HG03342 (cell line): ENCODE results near the gene TRUB1.

Experiments used
- ATAC-seq: cut with Tn5 transposase; IDR thresholded peaks from one replicate; pipeline ENCODE4 v1.9.1; 2021; ENCODE audit warnings: mild to moderate bottlenecking, moderate library complexity; ENCODE audit not compliant: unreplicated experiment

TRUB1 gene

GRCh38 chr10:115026056-115026745, 88.2 kb downstream of the TRUB1 start:
- ATAC-seq: no peak

GRCh38 chr10:115026746-115027140, 88.7 kb downstream of the TRUB1 start:
- no peak for ATAC-seq
